ENCODE measurements around the gene ACADM.
"Not testable (repeated sequence)": the region's sequence is repeated elsewhere in the genome, so short reads cannot be mapped to it uniquely, and the experiment has no call there.

The ACADM gene

GRCh38 chr1:75732703-75733102 lies 8.2 kb downstream of the ACADM start:
- no peak for TF ChIP-seq CTCF (IDR thresholded peaks at IDR 0.05; ENCODE audit: insufficient read depth, low read depth, low read length, missing control alignments)
- no peak overlapping the region for H3K4me3 ChIP-seq (ENCODE audit: low read length)
- DNase-seq (ENCODE audit: low read depth) = no peak

GRCh38 chr1:75733661-75734060 lies 9.2 kb downstream of the ACADM start:
- no peak for TF ChIP-seq CTCF (IDR thresholded peaks at IDR 0.05; ENCODE audit: insufficient read depth, low read depth, low read length, missing control alignments)
- H3K4me3 ChIP-seq (ENCODE audit: low read length) = no peak overlapping the region
- no peak for DNase-seq (ENCODE audit: low read depth)

GRCh38 chr1:75736016-75736415 lies 11.5 kb downstream of the ACADM start:
- DNase-seq (ENCODE audit: low read depth) = no peak
- no peak overlapping the region for H3K4me3 ChIP-seq (ENCODE audit: low read length)
- TF ChIP-seq CTCF (IDR thresholded peaks at IDR 0.05; ENCODE audit: insufficient read depth, low read depth, low read length, missing control alignments) = no peak

GRCh38 chr1:75742047-75742625 lies 17.6 kb downstream of the ACADM start:
- H3K4me3 ChIP-seq (ENCODE audit: low read length) = no peak overlapping the region
- no peak for DNase-seq (ENCODE audit: low read depth)
- TF ChIP-seq CTCF (IDR thresholded peaks at IDR 0.05; ENCODE audit: insufficient read depth, low read depth, low read length, missing control alignments) = no peak

GRCh38 chr1:75745276-75745675 lies 20.8 kb downstream of the ACADM start:
- peak; percentile 78 for DNase-seq (ENCODE audit: low read depth)
- TF ChIP-seq CTCF (IDR thresholded peaks at IDR 0.05; ENCODE audit: insufficient read depth, low read depth, low read length, missing control alignments) = no peak
- H3K4me3 ChIP-seq (ENCODE audit: low read length) = no peak overlapping the region

- not testable (repeated sequence) for DNase-seq (ENCODE audit: low read depth); H3K4me3 ChIP-seq (ENCODE audit: low read length)
Observed at GRCh38 chr1:75757210-75757609, 32.7 kb downstream of the ACADM start.

GRCh38 chr1:75758543-75758942 lies 34.0 kb downstream of the ACADM start:
- H3K4me3 ChIP-seq (ENCODE audit: low read length); DNase-seq (ENCODE audit: low read depth): not testable (repeated sequence)

GRCh38 chr1:75764057-75764655 lies 39.6 kb downstream of the ACADM start:
- DNase-seq (ENCODE audit: low read depth) = no peak
- H3K4me3 ChIP-seq (ENCODE audit: low read length) = no peak overlapping the region
- no peak for TF ChIP-seq CTCF (IDR thresholded peaks at IDR 0.05; ENCODE audit: insufficient read depth, low read depth, low read length, missing control alignments)

Data from epithelial cell of esophagus (primary cell).